Small intestine (tissue), 7 donors: Measurements from ENCODE around the gene LRP1B. TPM values are rescaled to one million over a fixed set of nuclear protein-coding genes. Genes with fewer than 3 reads are reported as not detected.
A peak's percentile ranks its signal among the peaks of the same experiment; 100 is the strongest.

Experiments
- DNase-seq, 2 donors: peaks; one replicate each; pipeline versions ENCODE4 v3.0.0 to v3.0.0-alpha.2; 2013
- FAIRE-seq: peaks from 2 replicates; lab custom pipeline; 2012; peaks lifted over from hg19 to GRCh38; lab: Jason Lieb, UNC
- H3K27ac ChIP-seq, 3 donors: one replicate each; pipeline ENCODE4 v1.5.1; 2013; ENCODE audit warnings: low read length in 2 of 3, mild to moderate bottlenecking in 2 of 3, control low read depth in 1 of 3, inconsistent platforms in 1 of 3, low read depth in 1 of 3, moderate library complexity in 1 of 3
- H3K27me3 ChIP-seq, 3 donors: one replicate each; pipeline ENCODE4 v1.6.1; 2013; ENCODE audit warnings: low read length in 3 of 3, inconsistent platforms in 1 of 3; ENCODE audit not compliant: control insufficient read depth in 3 of 3, insufficient read depth in 3 of 3
- H3K36me3 ChIP-seq, 3 donors: one replicate each; pipeline ENCODE4 v1.6.1; 2013; ENCODE audit warnings: low read length in 3 of 3, inconsistent platforms in 1 of 3, low read depth in 1 of 3, mild to moderate bottlenecking in 1 of 3, moderate library complexity in 1 of 3; ENCODE audit not compliant: control insufficient read depth in 3 of 3, insufficient read depth in 2 of 3
- H3K4me1 ChIP-seq, 3 donors: one replicate each; pipeline ENCODE4 v1.6.1; 2013; ENCODE audit warnings: low read length in 2 of 3, inconsistent platforms in 1 of 3, low read depth in 1 of 3, mild to moderate bottlenecking in 1 of 3, moderate library complexity in 1 of 3; ENCODE audit not compliant: control insufficient read depth in 3 of 3, insufficient read depth in 2 of 3
- H3K4me3 ChIP-seq, 3 donors: one replicate each; pipeline ENCODE4 v1.5.1; 2013; ENCODE audit warnings: low read length in 3 of 3, control low read depth in 1 of 3, inconsistent platforms in 1 of 3, low read depth in 1 of 3, mild to moderate bottlenecking in 1 of 3, moderate library complexity in 1 of 3
- H3K9me3 ChIP-seq, 2 donors: one replicate each; pipeline ENCODE4 v1.6.1; 2013; ENCODE audit warnings: low read depth in 1 of 2, low read length in 1 of 2; ENCODE audit not compliant: control insufficient read depth in 2 of 2, insufficient read depth in 1 of 2
- WGBS, 3 donors: extraction: QIAGEN DNeasy Blood & Tissue Kit; methylation state at CpG; one replicate each; pipeline ENCODE4 v1.1.7; 2013; 5-methylcytosine and 5-hydroxymethylcytosine counted together
- polyA plus RNA-seq, 4 donors: library from polyadenylated mRNA; stranded (reverse) in 3 of 4; unstranded in 1 of 4; fragments of 200-250 nt in 3 of 4; fragments of 120-200 nt in 1 of 4; gene quantifications; one replicate each; pipeline versions ENCODE4 v1.2.1 to v1.2.3, GENCODE V29; 2013
- donor health status: healthy with polysubstance abuse.
- donor health status: control.
- donor health status: control.
- donor health status: Bipolar disorder and iron deficiency.
- donor health status: healthy.

Gene LRP1B
- polyA plus RNA-seq, 4 donors: 0.07 to 0.64 TPM; not detected in 2

DNA sequence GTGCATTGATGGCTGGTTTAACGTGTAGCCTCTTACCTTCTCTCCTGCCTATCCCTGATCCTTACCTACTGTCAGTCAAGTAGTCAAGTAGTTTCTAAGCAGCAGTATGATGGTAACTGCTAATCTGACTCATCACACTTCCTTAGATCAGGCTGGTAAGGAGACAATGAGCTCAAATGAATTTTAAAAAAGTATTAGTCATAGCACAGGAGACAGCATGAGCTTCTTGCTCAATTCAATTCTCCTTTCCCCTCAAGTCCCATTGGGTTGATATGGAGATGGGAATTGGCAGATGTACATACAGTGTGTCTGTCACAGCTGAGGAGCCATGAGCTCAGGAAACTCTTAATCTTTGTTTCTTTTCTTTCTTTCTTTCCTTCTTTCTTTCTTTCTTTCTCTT, 799.7 kb downstream of the LRP1B start:
- Histone ChIP-seq H3K4me3 (no peak overlapping the region), H3K36me3 (no peaks in the 10 kb centered on the region), H3K27me3 (no peaks in the 10 kb centered on the region), H3K27ac (no peak overlapping the region), H3K4me1 (no peaks in the 10 kb centered on the region), H3K9me3 (peaks cover 0 to 3% of the 10 kb centered on the region in 2 donors)
- DNase-seq (no peak), FAIRE-seq (no peak)
- WGBS, 3 donors: 65 to 81% (median 77%) methylated on average over 1 of the region's 1 CpG

DNA sequence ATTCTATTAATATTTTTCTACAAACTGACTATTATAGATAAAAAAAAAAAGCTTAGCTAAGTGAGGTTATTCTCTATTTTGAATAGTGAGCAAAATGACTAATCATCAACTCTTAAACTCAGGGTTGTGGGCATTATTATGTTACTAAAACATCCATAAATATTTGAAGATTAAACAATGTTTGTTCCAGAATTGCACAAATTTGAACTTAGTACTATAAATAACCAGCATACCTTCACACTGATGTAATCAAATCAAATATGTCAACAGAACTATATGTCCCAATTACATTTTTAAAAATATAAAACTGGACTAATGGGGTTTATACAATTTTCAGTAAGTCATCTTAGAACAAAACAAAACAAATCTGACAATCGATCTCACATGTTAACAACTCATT, 800.9 kb downstream of the LRP1B start:
- no peaks in the 10 kb centered on the region for H3K27me3 ChIP-seq
- no peaks in the 10 kb centered on the region for H3K4me1 ChIP-seq
- no peaks in the 10 kb centered on the region for H3K36me3 ChIP-seq
- no peak for FAIRE-seq
- H3K27ac ChIP-seq: no peak overlapping the region
- DNase-seq: no peak
- H3K4me3 ChIP-seq: no peak overlapping the region
- WGBS, 3 donors: 68 to 74% (median 71%) methylated on average over 1 of the region's 1 CpG
- peaks cover 0 to 3% of the 10 kb centered on the region in 2 donors for H3K9me3 ChIP-seq

DNA sequence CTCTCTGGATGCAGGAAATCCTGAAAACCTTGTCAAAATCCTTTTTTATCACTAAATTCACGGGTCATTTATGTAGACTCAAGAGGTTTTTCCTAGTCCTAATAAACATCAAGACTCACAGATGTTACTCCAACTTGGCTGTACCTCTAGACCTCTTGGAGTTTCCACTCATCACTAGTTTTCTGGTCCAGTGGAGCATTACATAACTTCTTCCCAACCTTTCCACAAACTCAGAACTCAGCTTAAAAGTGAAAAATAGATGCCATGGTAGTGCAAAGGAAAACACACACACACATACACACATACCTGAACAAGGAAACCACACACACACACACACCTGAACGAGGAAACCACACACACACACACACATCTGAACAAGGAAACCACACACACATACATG, 807.2 kb downstream of the LRP1B start:
- Histone ChIP-seq H3K36me3 (no peaks in the 10 kb centered on the region), H3K27ac (no peak overlapping the region), H3K9me3 (no peaks in the 10 kb centered on the region), H3K4me1 (no peaks in the 10 kb centered on the region), H3K4me3 (no peak overlapping the region), H3K27me3 (no peaks in the 10 kb centered on the region)
- 31 to 62% (median 41%) methylated on average over 2 of the region's 2 CpGs for WGBS, 3 donors
- no peak for FAIRE-seq
- DNase-seq: no peak

DNA sequence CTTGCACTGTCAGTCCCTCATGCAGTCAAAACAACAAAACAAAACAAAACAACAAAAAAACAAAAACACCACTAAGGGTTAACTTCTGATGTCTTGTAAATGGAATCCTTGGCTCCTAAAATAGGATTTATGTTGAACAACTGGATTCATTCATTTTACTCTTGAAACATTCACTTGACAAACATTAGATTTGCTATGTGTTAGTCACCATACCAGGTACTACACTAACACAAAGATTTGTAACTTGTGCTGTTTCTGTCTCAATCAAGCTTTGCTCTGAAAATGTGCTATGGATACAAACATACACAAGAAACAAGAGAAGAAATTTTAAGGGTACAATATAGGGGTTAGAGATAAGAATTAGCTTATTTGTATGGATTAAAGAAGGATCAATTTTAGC, 812.8 kb downstream of the LRP1B start:
- H3K36me3 ChIP-seq: no peaks in the 10 kb centered on the region
- no peak overlapping the region for H3K4me3 ChIP-seq
- no peaks in the 10 kb centered on the region for H3K27me3 ChIP-seq
- DNase-seq (no peak), FAIRE-seq (no peak)
- H3K9me3 ChIP-seq: no peaks in the 10 kb centered on the region
- H3K27ac ChIP-seq: no peak overlapping the region
- H3K4me1 ChIP-seq: no peaks in the 10 kb centered on the region

DNA sequence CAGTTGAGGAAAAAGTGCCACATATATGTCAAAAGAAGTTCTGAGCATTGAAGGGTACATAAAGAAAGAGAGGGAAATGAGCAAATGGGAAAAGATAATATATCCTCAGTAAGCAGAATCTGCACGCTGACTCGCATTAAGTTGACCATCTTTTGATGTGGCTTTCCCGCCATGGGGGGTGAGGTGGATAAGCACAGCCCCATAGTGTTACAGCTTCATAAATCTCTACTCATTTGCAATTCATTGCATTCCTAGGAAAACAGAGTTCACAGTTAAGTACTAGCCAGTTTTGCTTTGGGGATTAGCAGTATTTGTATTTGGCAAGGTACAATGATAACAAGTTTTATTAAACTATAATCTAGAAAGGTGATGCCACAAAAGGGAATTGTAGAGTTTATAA, 814.2 kb downstream of the LRP1B start:
- Histone ChIP-seq H3K9me3 (no peaks in the 10 kb centered on the region), H3K36me3 (no peaks in the 10 kb centered on the region), H3K27me3 (no peaks in the 10 kb centered on the region), H3K4me1 (no peaks in the 10 kb centered on the region), H3K4me3 (no peak overlapping the region), H3K27ac (no peak overlapping the region)
- FAIRE-seq: no peak
- DNase-seq: no peak
- WGBS, 3 donors: 77 to 87% (median 82%) methylated on average over 3 of the region's 3 CpGs

DNA sequence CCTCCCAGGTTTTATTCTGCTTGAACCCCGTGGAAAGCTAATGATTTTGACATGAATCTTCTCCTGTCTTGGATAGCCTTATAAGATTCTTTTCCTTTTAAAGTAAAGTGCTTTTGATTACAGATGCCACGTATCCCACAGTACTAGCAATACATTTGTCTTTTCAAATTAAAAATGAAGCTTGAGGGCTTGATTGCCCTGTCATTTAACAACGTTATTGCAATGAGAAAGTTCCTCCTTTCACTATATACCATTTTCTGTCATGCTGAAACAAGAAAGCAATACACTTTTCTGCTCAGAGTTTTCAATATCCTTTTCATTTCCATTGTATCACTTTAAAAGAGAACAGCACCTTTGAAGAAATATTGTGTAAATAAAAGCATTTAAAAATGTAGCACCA, 814.7 kb downstream of the LRP1B start:
- no peaks in the 10 kb centered on the region for H3K27me3 ChIP-seq
- no peaks in the 10 kb centered on the region for H3K4me1 ChIP-seq
- H3K9me3 ChIP-seq: no peaks in the 10 kb centered on the region
- H3K36me3 ChIP-seq: no peaks in the 10 kb centered on the region
- no peak overlapping the region for H3K27ac ChIP-seq
- no peak for FAIRE-seq
- WGBS, 3 donors: 50 to 77% (median 52%) methylated on average over 3 of the region's 3 CpGs
- no peak for DNase-seq
- no peak overlapping the region for H3K4me3 ChIP-seq

DNA sequence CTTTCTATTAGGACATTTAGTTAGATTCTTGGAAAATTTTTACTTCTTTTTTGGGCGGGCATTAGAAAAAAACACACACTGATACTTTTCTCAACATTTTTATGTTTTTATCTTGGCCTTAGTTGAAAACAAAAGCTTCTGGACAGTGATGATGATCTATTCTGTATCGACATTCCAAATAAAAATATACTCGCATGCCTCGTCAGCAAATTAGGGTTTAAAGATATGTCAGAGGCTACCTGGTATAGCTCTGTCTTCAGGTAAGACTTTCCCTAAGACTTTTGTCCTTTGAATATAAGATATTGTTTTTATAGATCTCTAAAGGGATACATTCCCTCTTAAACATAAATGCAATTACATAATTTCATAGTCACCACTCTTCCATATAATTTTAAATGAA, 816.8 kb downstream of the LRP1B start:
- 91 to 95% (median 92%) methylated on average over 4 of the region's 4 CpGs for WGBS, 3 donors
- no peak for DNase-seq

DNA sequence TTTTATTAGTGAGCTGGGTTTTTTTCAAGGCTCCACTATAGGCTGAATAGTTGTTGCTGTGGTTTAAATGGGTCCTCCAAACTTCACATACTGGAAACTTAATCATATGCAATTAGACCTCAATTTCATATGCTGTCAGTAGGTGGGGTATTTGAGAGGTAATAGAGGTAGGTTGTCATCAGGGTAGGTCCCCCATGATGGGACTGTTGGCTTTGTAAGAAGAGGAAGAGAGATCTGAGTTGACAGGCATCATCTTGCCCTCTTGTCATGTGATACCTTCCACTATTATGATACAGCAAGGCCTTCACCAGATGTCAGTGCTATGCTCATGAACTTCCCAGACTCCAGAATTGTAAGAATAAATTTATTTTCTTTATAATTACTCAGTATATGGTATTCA, 819.4 kb downstream of the LRP1B start:
- Histone ChIP-seq H3K9me3 (no peaks in the 10 kb centered on the region), H3K36me3 (no peaks in the 10 kb centered on the region), H3K27ac (no peak overlapping the region), H3K27me3 (no peaks in the 10 kb centered on the region), H3K4me3 (no peak overlapping the region), H3K4me1 (no peaks in the 10 kb centered on the region)
- no peak for DNase-seq
- FAIRE-seq: no peak

More for the DNA sequence above, 816.8 kb downstream of the LRP1B start:
- FAIRE-seq: no peak
- no peaks in the 10 kb centered on the region for H3K9me3 ChIP-seq
- no peaks in the 10 kb centered on the region for H3K27me3 ChIP-seq
- H3K36me3 ChIP-seq: no peaks in the 10 kb centered on the region
- H3K27ac ChIP-seq: no peak overlapping the region
- H3K4me1 ChIP-seq: no peaks in the 10 kb centered on the region
- H3K4me3 ChIP-seq: no peak overlapping the region

DNA sequence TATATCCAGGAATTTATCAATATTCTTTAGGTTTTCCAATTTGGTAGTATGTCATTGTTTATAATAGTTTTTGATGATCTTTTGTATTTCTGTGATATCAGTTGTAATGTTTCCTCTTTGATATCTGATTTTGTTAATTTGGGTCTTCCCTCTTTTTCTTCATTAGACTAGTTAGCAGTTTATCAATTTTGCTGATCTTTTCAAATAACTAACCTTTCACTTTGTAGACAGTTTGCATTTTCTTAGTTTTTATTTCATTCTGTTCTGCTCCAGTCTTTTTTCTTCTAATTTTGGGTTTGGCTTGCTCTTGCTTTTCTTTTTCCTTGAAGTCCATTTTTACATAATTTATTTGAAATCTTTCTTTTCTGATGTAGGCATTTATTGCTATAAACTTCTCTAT, 824.4 kb downstream of the LRP1B start:
- Histone ChIP-seq H3K36me3 (no peaks in the 10 kb centered on the region), H3K27me3 (no peaks in the 10 kb centered on the region), H3K27ac (no peak overlapping the region), H3K4me3 (no peak overlapping the region), H3K9me3 (no peaks in the 10 kb centered on the region), H3K4me1 (no peaks in the 10 kb centered on the region)
- DNase-seq (no peak), FAIRE-seq (peak; percentile 23)
